Activated CD8-positive, alpha-beta T cell treated with anti-CD3 and anti-CD28 coated beads for 36 hours (primary cell): ENCODE measurements around the gene PCDH9. TPM values are rescaled to one million over a fixed set of nuclear protein-coding genes. Genes with fewer than 3 reads are reported as not detected.

Experiments used
- ATAC-seq: fragments of 200-7000 bp; cut with Tn5 transposase; one replicate; pipeline ENCODE4 v1.10.0; 2021; ENCODE audit warnings: mild to moderate bottlenecking, moderate library complexity
- CTCF ChIA-PET: fragments of 350-600 bp; sonication (Branson Sonifier 250); formaldehyde crosslinking; loops from one replicate; lab custom pipeline; 2021; ENCODE audit warnings: antibody characterized with exemption; lab: Charles Lee
- POLR2A ChIA-PET: fragments of 350-600 bp; sonication (Branson Sonifier 250); formaldehyde crosslinking; loops from one replicate; lab custom pipeline; 2021; ENCODE audit warnings: antibody characterized with exemption; lab: Charles Lee
- DNase-seq: peaks from one replicate; pipeline ENCODE4 v3.0.0-alpha.2; 2020
- H3K27ac Mint-ChIP-seq: one replicate; pipeline ENCODE4 v1.8.0; 2021; ENCODE audit warnings: mild to moderate bottlenecking, mixed read lengths
- H3K27me3 Mint-ChIP-seq: one replicate; pipeline ENCODE4 v1.8.0; 2021; ENCODE audit warnings: mixed read lengths
- H3K36me3 Mint-ChIP-seq: one replicate; pipeline ENCODE4 v1.8.0; 2021; ENCODE audit warnings: low read depth, mixed read lengths
- H3K4me1 Mint-ChIP-seq: one replicate; pipeline ENCODE4 v1.8.0; 2021; ENCODE audit warnings: low read depth, mixed read lengths
- H3K4me3 Mint-ChIP-seq: one replicate; pipeline ENCODE4 v1.8.0; 2021; ENCODE audit warnings: mild to moderate bottlenecking, moderate library complexity, mixed read lengths
- H3K9me3 Mint-ChIP-seq: one replicate; pipeline ENCODE4 v1.8.0; 2021; ENCODE audit warnings: mixed read lengths
- intact Hi-C: fragments of 100-400 bp; cut with micrococcal nuclease; formaldehyde crosslinking; loops from one replicate; pipeline ENCODE4 v1.10.0; 2022
- total RNA-seq, 2 experiments: library from RNA; stranded (reverse); gene quantifications; one replicate each; pipeline ENCODE4 v1.2.3, GENCODE V29; 2021
- TF ChIP-seq, protein P1 (sequence below): fragments of 200-600 bp; IDR thresholded peaks from one replicate; pipeline ENCODE4 v1.8.0; 2022; ENCODE audit warnings: antibody characterized with exemption, mild to moderate bottlenecking

The PCDH9 gene
- total RNA-seq, 2 experiments from 2014 or later = 0.04 to 0.14 TPM

DNA sequence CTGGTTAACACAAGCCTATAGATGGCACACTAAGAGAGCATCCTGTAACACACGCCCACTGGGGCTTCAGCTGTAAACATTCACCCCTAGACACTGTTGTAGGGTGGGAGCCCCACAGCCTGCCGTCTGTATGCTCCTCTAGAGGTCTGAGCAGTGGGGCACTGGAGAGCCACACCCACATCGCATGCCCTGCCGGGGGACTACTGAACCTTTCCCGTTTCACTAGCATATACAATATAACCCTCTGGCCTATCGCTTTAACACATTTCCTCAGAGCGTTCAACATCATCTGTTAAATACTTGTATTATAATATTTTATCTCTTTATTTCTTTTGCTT lies 73.4 kb downstream of the PCDH9 start:
- intact Hi-C loops = no loop called here

DNA sequence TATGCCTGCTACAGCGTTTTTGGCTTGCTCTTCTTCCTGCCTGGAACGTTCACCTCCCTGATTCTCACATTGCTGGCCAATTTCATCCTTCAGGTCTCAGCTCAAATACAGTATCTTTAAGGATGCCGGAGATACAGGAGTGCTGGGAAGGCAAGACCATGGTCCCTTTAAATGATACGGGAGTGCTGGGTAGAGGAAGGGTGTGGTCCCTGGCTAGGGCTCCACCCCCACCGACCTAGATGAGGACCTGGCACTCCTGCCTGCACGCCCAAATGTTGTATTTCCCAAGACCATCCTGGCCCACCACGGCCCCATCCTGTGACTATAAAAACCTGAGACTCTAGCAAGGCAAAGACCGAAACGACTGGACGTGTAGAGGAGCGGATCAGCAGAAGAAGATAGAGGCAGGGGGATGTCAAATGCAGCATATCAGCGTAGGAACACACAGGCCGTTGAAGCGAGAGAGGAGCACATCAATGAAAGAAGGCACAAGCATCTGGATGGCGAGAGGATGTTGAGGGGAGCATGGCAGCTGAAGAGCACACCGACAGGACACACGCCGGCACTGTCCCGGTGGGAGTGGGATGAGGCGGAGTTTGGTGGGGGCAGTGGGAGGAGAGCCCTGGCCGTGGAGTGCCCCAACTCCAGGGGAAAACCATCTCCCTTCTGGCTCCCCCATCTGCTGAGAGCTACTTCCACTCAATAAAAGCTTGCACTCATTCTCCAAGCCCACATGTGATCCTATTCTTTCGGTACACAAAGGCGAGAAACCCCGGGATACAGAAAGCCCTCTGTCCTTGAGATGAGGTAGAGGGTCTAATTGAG lies 74.0 kb downstream of the PCDH9 start:
- ChIA-PET POLR2A (no interaction called here), CTCF (no interaction called here)
- H3K9me3 Mint-ChIP-seq = no peaks in the 10 kb centered on the region
- no peak for DNase-seq
- H3K4me1 Mint-ChIP-seq = no peaks in the 10 kb centered on the region
- H3K27me3 Mint-ChIP-seq = no peaks in the 10 kb centered on the region
- TF ChIP-seq, protein P1, sequence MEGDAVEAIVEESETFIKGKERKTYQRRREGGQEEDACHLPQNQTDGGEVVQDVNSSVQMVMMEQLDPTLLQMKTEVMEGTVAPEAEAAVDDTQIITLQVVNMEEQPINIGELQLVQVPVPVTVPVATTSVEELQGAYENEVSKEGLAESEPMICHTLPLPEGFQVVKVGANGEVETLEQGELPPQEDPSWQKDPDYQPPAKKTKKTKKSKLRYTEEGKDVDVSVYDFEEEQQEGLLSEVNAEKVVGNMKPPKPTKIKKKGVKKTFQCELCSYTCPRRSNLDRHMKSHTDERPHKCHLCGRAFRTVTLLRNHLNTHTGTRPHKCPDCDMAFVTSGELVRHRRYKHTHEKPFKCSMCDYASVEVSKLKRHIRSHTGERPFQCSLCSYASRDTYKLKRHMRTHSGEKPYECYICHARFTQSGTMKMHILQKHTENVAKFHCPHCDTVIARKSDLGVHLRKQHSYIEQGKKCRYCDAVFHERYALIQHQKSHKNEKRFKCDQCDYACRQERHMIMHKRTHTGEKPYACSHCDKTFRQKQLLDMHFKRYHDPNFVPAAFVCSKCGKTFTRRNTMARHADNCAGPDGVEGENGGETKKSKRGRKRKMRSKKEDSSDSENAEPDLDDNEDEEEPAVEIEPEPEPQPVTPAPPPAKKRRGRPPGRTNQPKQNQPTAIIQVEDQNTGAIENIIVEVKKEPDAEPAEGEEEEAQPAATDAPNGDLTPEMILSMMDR = no peak
- no peaks in the 10 kb centered on the region for H3K36me3 Mint-ChIP-seq
- no peak overlapping the region for H3K27ac Mint-ChIP-seq
- no peak for ATAC-seq
- intact Hi-C loops = no loop called here
- H3K4me3 Mint-ChIP-seq = no peak overlapping the region

More for the DNA sequence above, 73.4 kb downstream of the PCDH9 start:
- no peak for DNase-seq
- no peaks in the 10 kb centered on the region for H3K27me3 Mint-ChIP-seq
- CTCF ChIA-PET = no interaction called here
- no peaks in the 10 kb centered on the region for H3K36me3 Mint-ChIP-seq
- H3K4me1 Mint-ChIP-seq = no peaks in the 10 kb centered on the region
- H3K9me3 Mint-ChIP-seq = no peaks in the 10 kb centered on the region
- H3K4me3 Mint-ChIP-seq = no peak overlapping the region
- no peak overlapping the region for H3K27ac Mint-ChIP-seq
- TF ChIP-seq, protein P1 = no peak
- no peak for ATAC-seq
- POLR2A ChIA-PET = no interaction called here

- H3K27me3 Mint-ChIP-seq = no peaks in the 10 kb centered on the region
- intact Hi-C loops = no loop called here
- no peak overlapping the region for H3K4me3 Mint-ChIP-seq
- TF ChIP-seq, protein P1 = no peak
- H3K36me3 Mint-ChIP-seq = no peaks in the 10 kb centered on the region
- DNase-seq = no peak
- CTCF ChIA-PET = no interaction called here
- no peaks in the 10 kb centered on the region for H3K4me1 Mint-ChIP-seq
- ATAC-seq = no peak
- no peak overlapping the region for H3K27ac Mint-ChIP-seq
- POLR2A ChIA-PET = no interaction called here
- H3K9me3 Mint-ChIP-seq = no peaks in the 10 kb centered on the region
Observed at GRCh38 chr13:67152085-67152484, 78.1 kb downstream of the PCDH9 start.

- no peaks in the 10 kb centered on the region for H3K9me3 Mint-ChIP-seq
- ChIA-PET CTCF (no interaction called here), POLR2A (no interaction called here)
- TF ChIP-seq, protein P1 = no peak
- DNase-seq (no peak), ATAC-seq (no peak)
- H3K27me3 Mint-ChIP-seq = no peaks in the 10 kb centered on the region
- no peak overlapping the region for H3K4me3 Mint-ChIP-seq
- H3K4me1 Mint-ChIP-seq = no peaks in the 10 kb centered on the region
- intact Hi-C loops = no loop called here
- H3K27ac Mint-ChIP-seq = no peak overlapping the region
- H3K36me3 Mint-ChIP-seq = no peaks in the 10 kb centered on the region
Observed at GRCh38 chr13:67151652-67152051, 78.5 kb downstream of the PCDH9 start.

GRCh38 chr13:67150608-67151007 lies 79.5 kb downstream of the PCDH9 start:
- CTCF ChIA-PET = no interaction called here
- H3K27me3 Mint-ChIP-seq = no peaks in the 10 kb centered on the region

More at GRCh38 chr13:67150608-67151007, 79.5 kb downstream of the PCDH9 start:
- Mint-ChIP-seq H3K36me3 (no peaks in the 10 kb centered on the region), H3K9me3 (no peaks in the 10 kb centered on the region), H3K4me3 (no peak overlapping the region), H3K27ac (no peak overlapping the region), H3K4me1 (no peaks in the 10 kb centered on the region)
- no peak for ATAC-seq
- POLR2A ChIA-PET = no interaction called here
- intact Hi-C loops = no loop called here
- TF ChIP-seq, protein P1 = no peak
- no peak for DNase-seq
